ENCODE measurements around the gene ANKRD13A. TPM values are rescaled to one million over a fixed set of nuclear protein-coding genes. Genes with fewer than 3 reads are reported as not detected.
A peak's percentile ranks its signal among the peaks of the same experiment; 100 is the strongest.

The ANKRD13A gene
- total and polyA plus RNA-seq, 2 experiments from 2014 or later: 77.3 to 241 TPM

GRCh38 chr12:110073049-110073831 lies 74.0 kb downstream of the ANKRD13A start:
- H3K36me3 ChIP-seq (ENCODE audit: low read depth): no peaks in the 10 kb centered on the region
- peak; percentile 55 for DNase-seq
- no peak overlapping the region for H3K27ac ChIP-seq
- WGBS, 2 experiments (ENCODE audit: low coverage in 1 of 2, low lambda C conversion rate in 2 of 2, missing lambda C conversion rate in 2 of 2): 7 to 9% methylated on average over 19 of the region's 19 CpGs
- TF ChIP-seq EZH2phosphoT487 (IDR thresholded peaks at IDR 0.05; ENCODE audit: insufficient read depth, low read depth): no peak
- no peak for TF ChIP-seq EZH2 (IDR thresholded peaks at IDR 0.05; ENCODE audit: insufficient read depth, poor library complexity, severe bottlenecking)
- no peaks in the 10 kb centered on the region for H3K4me1 ChIP-seq (ENCODE audit: insufficient read depth)
- peak overlapping the region; percentile 47 for H3K9ac ChIP-seq
- H3K4me3 ChIP-seq: peak overlapping the region; percentile 83
- no peaks in the 10 kb centered on the region for H3K9me3 ChIP-seq (ENCODE audit: low read depth)
- H2AFZ ChIP-seq: peak overlapping the region; percentile 99
- no peaks in the 10 kb centered on the region for H3F3A ChIP-seq (ENCODE audit: insufficient read depth)
- no peaks in the 10 kb centered on the region for H3K9me2 ChIP-seq (ENCODE audit: insufficient read depth)
- peak overlapping the region; percentile 98 for H3K4me2 ChIP-seq (ENCODE audit: unreplicated experiment)
- no peaks in the 10 kb centered on the region for H3K27me3 ChIP-seq (replicated peaks; ENCODE audit: insufficient read depth)
- H3K79me2 ChIP-seq (ENCODE audit: insufficient read depth): no peaks in the 10 kb centered on the region
- H4K20me1 ChIP-seq (ENCODE audit: insufficient read depth): no peaks in the 10 kb centered on the region
- in situ Hi-C loops (cut with MboI): no loop called here

- no peaks in the 10 kb centered on the region for H3K79me2 ChIP-seq (ENCODE audit: insufficient read depth)
- H3K27ac ChIP-seq: no peak overlapping the region
- H2AFZ ChIP-seq: peak overlapping the region; percentile 99; the same call in 1 of the 2 replicates
- no peak for DNase-seq
- H4K20me1 ChIP-seq (ENCODE audit: insufficient read depth): no peaks in the 10 kb centered on the region
- H3K4me2 ChIP-seq (ENCODE audit: unreplicated experiment): no peak overlapping the region
- no peaks in the 10 kb centered on the region for H3K36me3 ChIP-seq (ENCODE audit: low read depth)
- H3F3A ChIP-seq (ENCODE audit: insufficient read depth): no peaks in the 10 kb centered on the region
- no peaks in the 10 kb centered on the region for H3K27me3 ChIP-seq (replicated peaks; ENCODE audit: insufficient read depth)
- in situ Hi-C loops (cut with MboI): no loop called here
- peak overlapping the region; percentile 83; the same call in 1 of the 2 replicates for H3K4me3 ChIP-seq
- WGBS, 2 experiments (ENCODE audit: low coverage in 1 of 2, low lambda C conversion rate in 2 of 2, missing lambda C conversion rate in 2 of 2): 79 to 83% methylated on average over 5 of the region's 5 CpGs
- no peak overlapping the region for H3K9ac ChIP-seq
- no peak for TF ChIP-seq EZH2 (IDR thresholded peaks at IDR 0.05; ENCODE audit: insufficient read depth, poor library complexity, severe bottlenecking)
- TF ChIP-seq EZH2phosphoT487 (IDR thresholded peaks at IDR 0.05; ENCODE audit: insufficient read depth, low read depth): no peak
- H3K4me1 ChIP-seq (ENCODE audit: insufficient read depth): no peaks in the 10 kb centered on the region
- H3K9me2 ChIP-seq (ENCODE audit: insufficient read depth): no peaks in the 10 kb centered on the region
- no peaks in the 10 kb centered on the region for H3K9me3 ChIP-seq (ENCODE audit: low read depth)
Observed at GRCh38 chr12:110074089-110074488, 74.9 kb downstream of the ANKRD13A start.

- in situ Hi-C loops (cut with MboI): no loop called here
- no peaks in the 10 kb centered on the region for H3K79me2 ChIP-seq (ENCODE audit: insufficient read depth)
- no peak overlapping the region for H3K4me3 ChIP-seq
- H2AFZ ChIP-seq: no peak overlapping the region
- no peak for TF ChIP-seq EZH2 (IDR thresholded peaks at IDR 0.05; ENCODE audit: insufficient read depth, poor library complexity, severe bottlenecking)
- DNase-seq: no peak
- H3K27me3 ChIP-seq (replicated peaks; ENCODE audit: insufficient read depth): no peaks in the 10 kb centered on the region
- H3K4me2 ChIP-seq (ENCODE audit: unreplicated experiment): no peak overlapping the region
- H3K27ac ChIP-seq: no peak overlapping the region
- no peaks in the 10 kb centered on the region for H3F3A ChIP-seq (ENCODE audit: insufficient read depth)
- no peaks in the 10 kb centered on the region for H3K4me1 ChIP-seq (ENCODE audit: insufficient read depth)
- no peaks in the 10 kb centered on the region for H3K9me3 ChIP-seq (ENCODE audit: low read depth)
- H4K20me1 ChIP-seq (ENCODE audit: insufficient read depth): no peaks in the 10 kb centered on the region
- H3K36me3 ChIP-seq (ENCODE audit: low read depth): no peaks in the 10 kb centered on the region
- no peaks in the 10 kb centered on the region for H3K9me2 ChIP-seq (ENCODE audit: insufficient read depth)
- H3K9ac ChIP-seq: no peak overlapping the region
- WGBS, 2 experiments (ENCODE audit: low coverage in 1 of 2, low lambda C conversion rate in 2 of 2, missing lambda C conversion rate in 2 of 2): 92 to 97% methylated on average over 1 of the region's 1 CpG
Observed at GRCh38 chr12:110075880-110076279, 76.7 kb downstream of the ANKRD13A start.

GRCh38 chr12:110077800-110078199 lies 78.6 kb downstream of the ANKRD13A start:
- TF ChIP-seq EZH2 (IDR thresholded peaks at IDR 0.05; ENCODE audit: insufficient read depth, poor library complexity, severe bottlenecking) (no peak), EZH2phosphoT487 (IDR thresholded peaks at IDR 0.05; ENCODE audit: insufficient read depth, low read depth) (no peak)
- Histone ChIP-seq H3K27ac (no peak overlapping the region), H4K20me1 (ENCODE audit: insufficient read depth) (no peaks in the 10 kb centered on the region), H3K4me2 (ENCODE audit: unreplicated experiment) (no peak overlapping the region), H3K9ac (no peak overlapping the region), H3K27me3 (replicated peaks; ENCODE audit: insufficient read depth) (no peaks in the 10 kb centered on the region), H3K79me2 (ENCODE audit: insufficient read depth) (no peaks in the 10 kb centered on the region), H3F3A (ENCODE audit: insufficient read depth) (no peaks in the 10 kb centered on the region), H3K9me3 (ENCODE audit: low read depth) (no peaks in the 10 kb centered on the region), H3K9me2 (ENCODE audit: insufficient read depth) (no peaks in the 10 kb centered on the region), H2AFZ (no peak overlapping the region), H3K4me3 (no peak overlapping the region), H3K4me1 (ENCODE audit: insufficient read depth) (no peaks in the 10 kb centered on the region), H3K36me3 (ENCODE audit: low read depth) (no peaks in the 10 kb centered on the region)
- no peak for DNase-seq
- 59 to 60% methylated on average over 4 of the region's 4 CpGs for WGBS, 2 experiments (ENCODE audit: low coverage in 1 of 2, low lambda C conversion rate in 2 of 2, missing lambda C conversion rate in 2 of 2)
- in situ Hi-C loops (cut with MboI): no loop called here
